HepG2 (cell line): ENCODE results near the gene NPNT. TPM values are rescaled to one million over a fixed set of nuclear protein-coding genes. Genes with fewer than 3 reads are reported as not detected.

Experiments used
- ATAC-seq: fragments of 200-7000 bp; cut with Tn5 transposase; 3 replicates; pipeline ENCODE4 v1.9.1; 2020; ENCODE audit warnings: mild to moderate bottlenecking, moderate library complexity
- BruUV-seq: library from RNA; stranded (reverse); fragments of 400-500 nt; replicated peaks from 2 replicates; lab custom pipeline; 2021; lab: Mats Ljungman, UMichigan
- CTCF ChIA-PET: fragments of 300-600 bp; formaldehyde crosslinking; extraction: SDS; loops from one replicate; lab custom pipeline; 2021; ENCODE audit warnings: low total read pairs, inconsistent platforms, low intra/inter-chr PET ratio; lab: Yijun Ruan, JAX
- POLR2A ChIA-PET: fragments of 350-600 bp; sonication (Branson Sonifier 250); formaldehyde crosslinking; loops from one replicate; lab custom pipeline; 2020; ENCODE audit warnings: antibody characterized with exemption, inconsistent platforms; lab: Yijun Ruan, JAX
- DNase-seq: peaks from one replicate; pipeline ENCODE4 v3.0.0-alpha.2; 2015; ENCODE audit warnings: low spot score
- FAIRE-seq: peaks from 3 replicates; lab custom pipeline; 2011; peaks lifted over from hg19 to GRCh38; lab: Jason Lieb, UNC
- H2AFZ ChIP-seq: one replicate; pipeline ENCODE4 v1.6.1; 2011; ENCODE audit warnings: low read length, inconsistent platforms
- H3K27ac ChIP-seq: fragments of 300-600 bp; 3 replicates; pipeline ENCODE4 v1.8.0; 2011; ENCODE audit warnings: mixed run types, mild to moderate bottlenecking, mixed read lengths, low read length, inconsistent platforms; ENCODE audit not compliant: insufficient read depth; ENCODE audit errors: extremely low read length
- H3K27me3 ChIP-seq, 2 experiments: fragments of 200-600 bp in 1 of 2; 2 replicates in 1 of 2; 3 replicates in 1 of 2; pipeline versions ENCODE4 v1.6.0 to v1.8.0; 2011; ENCODE audit warnings: low read length in 2 of 2, mild to moderate bottlenecking in 2 of 2, moderate library complexity in 2 of 2, inconsistent platforms in 1 of 2; ENCODE audit not compliant: insufficient read depth in 2 of 2, control insufficient read depth in 1 of 2
- H3K36me3 ChIP-seq, 2 experiments: fragments of 200-600 bp in 1 of 2; replicated peaks in 1 of 2; 2 replicates in 1 of 2; 3 replicates in 1 of 2; pipeline versions ENCODE4 v1.5.1 to v1.8.0; 2011; ENCODE audit warnings: low read length in 2 of 2, inconsistent platforms in 1 of 2; ENCODE audit not compliant: insufficient read depth in 2 of 2, control insufficient read depth in 1 of 2
- H3K4me1 ChIP-seq: 2 replicates; pipeline ENCODE4 v1.5.1; 2012; ENCODE audit warnings: low read length, inconsistent platforms; ENCODE audit not compliant: insufficient read depth
- H3K4me2 ChIP-seq: 2 replicates; pipeline ENCODE4 v1.6.0; 2011; ENCODE audit warnings: low read depth, low read length, inconsistent platforms
- H3K4me3 ChIP-seq, 3 experiments: fragments of 200-600 bp in 1 of 3; sonication (generic), shearing (Covaris generic) in 1 of 3; replicated peaks in 1 of 3; 2 replicates each; pipeline ENCODE4 v1.5.1; 2011 to 2016; ENCODE audit warnings: low read length in 3 of 3, inconsistent platforms in 2 of 3, low read depth in 2 of 3, mild to moderate bottlenecking in 2 of 3, control low read depth in 1 of 3, mixed read lengths in 1 of 3; ENCODE audit not compliant: insufficient read depth in 1 of 3
- H3K79me2 ChIP-seq: one replicate; pipeline ENCODE4 v1.6.1; 2011; ENCODE audit warnings: low read length, inconsistent platforms; ENCODE audit not compliant: insufficient read depth
- H3K9ac ChIP-seq: 2 replicates; pipeline ENCODE4 v1.6.0; 2011; ENCODE audit warnings: mild to moderate bottlenecking, low read depth, low read length, inconsistent platforms; ENCODE audit not compliant: insufficient read depth
- H3K9me3 ChIP-seq: 2 replicates; pipeline ENCODE4 v1.5.1; 2012; ENCODE audit warnings: mild to moderate bottlenecking, low read length
- H4K20me1 ChIP-seq: 2 replicates; pipeline ENCODE4 v1.6.0; 2011; ENCODE audit warnings: inconsistent platforms, mild to moderate bottlenecking, low read length, moderate library complexity; ENCODE audit not compliant: insufficient read depth
- BORCS8-MEF2B ChIP-seq: sonication (generic); formaldehyde crosslinking; IDR thresholded peaks from 2 replicates; pipeline ENCODE4 v1.8.0; 2022; ENCODE audit warnings: mild to moderate bottlenecking, missing genetic modification reagents
- MYNN ChIP-seq: sonication (generic); formaldehyde crosslinking; IDR thresholded peaks from 2 replicates; pipeline ENCODE4 v1.4.0; 2020; ENCODE audit warnings: mild to moderate bottlenecking, low read depth, missing genetic modification reagents
- NBN ChIP-seq: fragments of 450-650 bp; conservative IDR thresholded peaks from 2 replicates; pipeline ENCODE4 v1.6.1; 2017
- NCOA5 ChIP-seq: sonication (generic); formaldehyde crosslinking; IDR thresholded peaks from 2 replicates; pipeline ENCODE4 v1.4.0; 2020; ENCODE audit warnings: missing genetic modification reagents
- TSC22D2 ChIP-seq: sonication (generic); formaldehyde crosslinking; IDR thresholded peaks from 2 replicates; pipeline ENCODE4 v1.5.1; 2020; ENCODE audit warnings: missing genetic modification reagents, mild to moderate bottlenecking, borderline replicate concordance
- ZNF160 ChIP-seq: sonication (generic); formaldehyde crosslinking; IDR thresholded peaks from 2 replicates; pipeline ENCODE4 v1.8.0; 2022; ENCODE audit warnings: mild to moderate bottlenecking, inconsistent platforms, missing genetic modification reagents
- WGBS: methylation state at CpG from one replicate; pipeline ENCODE4 v1.1.6; 2017; ENCODE audit warnings: low lambda C conversion rate; 5-methylcytosine and 5-hydroxymethylcytosine counted together
- in situ Hi-C: cut with HindIII; loops from 2 replicates; pipeline ENCODE4 v1.10.0; 2017; ENCODE audit warnings: low pct_unique_long_range_greater_than_20kb; ENCODE audit not compliant: extremely low pct_ligation_motif_present
- intact Hi-C: fragments of 100-400 bp; cut with micrococcal nuclease; formaldehyde crosslinking; loops from one replicate; pipeline ENCODE4 v1.10.0; 2022; ENCODE audit not compliant: unreplicated experiment
- polyA plus RNA-seq, 8 experiments: library from polyadenylated mRNA; depleted of rRNA in 3 of 8; stranded (reverse) in 7 of 8; unstranded in 1 of 8; fragments of >200 nt; fragmentation: Illumina TruSeq in 4 of 8; extraction: Trizol in 4 of 8; gene quantifications; 2 replicates each; pipeline versions ENCODE4 v1.2.1 to v1.2.3, GENCODE V29; 2011 to 2016; ENCODE audit warnings: low read depth in 4 of 8, missing spikeins in 1 of 8, mixed read lengths in 1 of 8; ENCODE audit not compliant: insufficient read depth in 1 of 8
- total RNA-seq, 5 experiments: library from RNA; depleted of rRNA; stranded (reverse); fragments of >200 nt; fragmentation: Illumina TruSeq; extraction: Trizol; gene quantifications; 2 replicates each; pipeline ENCODE4 v1.2.3, GENCODE V29; 2016; ENCODE audit warnings: low read depth in 1 of 5
- TF ChIP-seq, protein P1 (sequence below): sonication (generic); formaldehyde crosslinking; IDR thresholded peaks from 2 replicates; pipeline ENCODE4 v1.4.0; 2020; ENCODE audit warnings: mild to moderate bottlenecking, missing genetic modification reagents
- TF ChIP-seq, protein P2 (sequence below): sonication (generic); IDR thresholded peaks from 2 replicates; pipeline ENCODE4 v1.6.1; 2016; ENCODE audit warnings: low read depth, borderline replicate concordance
- TF ChIP-seq, protein P3 (sequence below): sonication (generic); formaldehyde crosslinking; IDR thresholded peaks from 2 replicates; pipeline ENCODE4 v1.5.0; 2020; ENCODE audit warnings: mild to moderate bottlenecking, missing genetic modification reagents
- TF ChIP-seq, protein P4 (sequence below): sonication (generic); formaldehyde crosslinking; IDR thresholded peaks from 2 replicates; pipeline ENCODE4 v1.5.1; 2020; ENCODE audit warnings: missing genetic modification reagents, mild to moderate bottlenecking, borderline replicate concordance

The NPNT gene
- total and polyA plus RNA-seq, 2 of the 13 experiments (the other 11 are each of a cell fraction or from before 2014, with no cell fraction given) = 1.1 to 19.1 TPM

DNA sequence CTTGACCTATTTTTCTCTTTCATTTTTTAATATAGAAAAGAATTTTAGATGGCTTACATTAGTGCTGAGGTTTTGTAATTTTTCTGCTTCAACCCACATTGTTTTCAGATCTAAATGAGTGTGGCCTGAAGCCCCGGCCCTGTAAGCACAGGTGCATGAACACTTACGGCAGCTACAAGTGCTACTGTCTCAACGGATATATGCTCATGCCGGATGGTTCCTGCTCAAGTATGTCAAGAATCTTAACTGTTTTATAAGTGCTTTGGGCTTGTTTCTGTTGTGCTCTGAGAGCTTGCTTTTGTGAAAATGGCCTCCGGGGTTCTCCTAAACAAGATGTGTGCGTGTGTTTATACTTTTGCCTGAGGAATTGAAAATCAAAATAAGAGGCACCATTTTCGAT is 41.6 kb downstream of the NPNT start:
- Histone ChIP-seq H3K4me1 (no peaks in the 10 kb centered on the region), H4K20me1 (no peaks in the 10 kb centered on the region), H3K27me3 (no peaks in the 10 kb centered on the region; a peak in 1 of 5 replicates), H3K9ac (no peak overlapping the region), H3K4me3 (no peak overlapping the region), H3K36me3 (no peaks in the 10 kb centered on the region), H3K27ac (no peak overlapping the region), H3K79me2 (no peaks in the 10 kb centered on the region), H2AFZ (no peak overlapping the region), H3K9me3 (no peaks in the 10 kb centered on the region), H3K4me2 (no peak overlapping the region)
- intact Hi-C loops = no loop called here
- BruUV-seq = no TSS peak
- 85% methylated on average over 7 of the region's 7 CpGs for WGBS
- DNase-seq = no peak
- ChIA-PET POLR2A (no interaction called here), CTCF (no interaction called here)
- no peak for TF ChIP-seq TSC22D2
- TF ChIP-seq, protein P1, sequence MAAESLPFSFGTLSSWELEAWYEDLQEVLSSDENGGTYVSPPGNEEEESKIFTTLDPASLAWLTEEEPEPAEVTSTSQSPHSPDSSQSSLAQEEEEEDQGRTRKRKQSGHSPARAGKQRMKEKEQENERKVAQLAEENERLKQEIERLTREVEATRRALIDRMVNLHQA = no peak
- TF ChIP-seq BORCS8-MEF2B (CRISPR knock-in tag) = no peak
- TF ChIP-seq NBN = no peak
- TF ChIP-seq, protein P2, sequence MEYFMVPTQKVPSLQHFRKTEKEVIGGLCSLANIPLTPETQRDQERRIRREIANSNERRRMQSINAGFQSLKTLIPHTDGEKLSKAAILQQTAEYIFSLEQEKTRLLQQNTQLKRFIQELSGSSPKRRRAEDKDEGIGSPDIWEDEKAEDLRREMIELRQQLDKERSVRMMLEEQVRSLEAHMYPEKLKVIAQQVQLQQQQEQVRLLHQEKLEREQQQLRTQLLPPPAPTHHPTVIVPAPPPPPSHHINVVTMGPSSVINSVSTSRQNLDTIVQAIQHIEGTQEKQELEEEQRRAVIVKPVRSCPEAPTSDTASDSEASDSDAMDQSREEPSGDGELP = no peak
- TF ChIP-seq, protein P3, sequence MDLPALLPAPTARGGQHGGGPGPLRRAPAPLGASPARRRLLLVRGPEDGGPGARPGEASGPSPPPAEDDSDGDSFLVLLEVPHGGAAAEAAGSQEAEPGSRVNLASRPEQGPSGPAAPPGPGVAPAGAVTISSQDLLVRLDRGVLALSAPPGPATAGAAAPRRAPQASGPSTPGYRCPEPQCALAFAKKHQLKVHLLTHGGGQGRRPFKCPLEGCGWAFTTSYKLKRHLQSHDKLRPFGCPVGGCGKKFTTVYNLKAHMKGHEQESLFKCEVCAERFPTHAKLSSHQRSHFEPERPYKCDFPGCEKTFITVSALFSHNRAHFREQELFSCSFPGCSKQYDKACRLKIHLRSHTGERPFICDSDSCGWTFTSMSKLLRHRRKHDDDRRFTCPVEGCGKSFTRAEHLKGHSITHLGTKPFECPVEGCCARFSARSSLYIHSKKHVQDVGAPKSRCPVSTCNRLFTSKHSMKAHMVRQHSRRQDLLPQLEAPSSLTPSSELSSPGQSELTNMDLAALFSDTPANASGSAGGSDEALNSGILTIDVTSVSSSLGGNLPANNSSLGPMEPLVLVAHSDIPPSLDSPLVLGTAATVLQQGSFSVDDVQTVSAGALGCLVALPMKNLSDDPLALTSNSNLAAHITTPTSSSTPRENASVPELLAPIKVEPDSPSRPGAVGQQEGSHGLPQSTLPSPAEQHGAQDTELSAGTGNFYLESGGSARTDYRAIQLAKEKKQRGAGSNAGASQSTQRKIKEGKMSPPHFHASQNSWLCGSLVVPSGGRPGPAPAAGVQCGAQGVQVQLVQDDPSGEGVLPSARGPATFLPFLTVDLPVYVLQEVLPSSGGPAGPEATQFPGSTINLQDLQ = no peak
- TF ChIP-seq, protein P4, sequence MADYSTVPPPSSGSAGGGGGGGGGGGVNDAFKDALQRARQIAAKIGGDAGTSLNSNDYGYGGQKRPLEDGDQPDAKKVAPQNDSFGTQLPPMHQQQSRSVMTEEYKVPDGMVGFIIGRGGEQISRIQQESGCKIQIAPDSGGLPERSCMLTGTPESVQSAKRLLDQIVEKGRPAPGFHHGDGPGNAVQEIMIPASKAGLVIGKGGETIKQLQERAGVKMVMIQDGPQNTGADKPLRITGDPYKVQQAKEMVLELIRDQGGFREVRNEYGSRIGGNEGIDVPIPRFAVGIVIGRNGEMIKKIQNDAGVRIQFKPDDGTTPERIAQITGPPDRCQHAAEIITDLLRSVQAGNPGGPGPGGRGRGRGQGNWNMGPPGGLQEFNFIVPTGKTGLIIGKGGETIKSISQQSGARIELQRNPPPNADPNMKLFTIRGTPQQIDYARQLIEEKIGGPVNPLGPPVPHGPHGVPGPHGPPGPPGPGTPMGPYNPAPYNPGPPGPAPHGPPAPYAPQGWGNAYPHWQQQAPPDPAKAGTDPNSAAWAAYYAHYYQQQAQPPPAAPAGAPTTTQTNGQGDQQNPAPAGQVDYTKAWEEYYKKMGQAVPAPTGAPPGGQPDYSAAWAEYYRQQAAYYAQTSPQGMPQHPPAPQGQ (CRISPR knock-in tag) = no peak
- no peak for TF ChIP-seq MYNN (CRISPR knock-in tag)
- no peak for TF ChIP-seq NCOA5
- TF ChIP-seq ZNF160 (CRISPR knock-in tag) = no peak
- no peak for FAIRE-seq
- in situ Hi-C loops = no loop called here
- ATAC-seq = no peak
